ENCODE results near the gene CCSER1. TPM values are rescaled to one million over a fixed set of nuclear protein-coding genes. Genes with fewer than 3 reads are reported as not detected.

CCSER1 gene
- polyA plus RNA-seq, 5 donors: 1.7 to 5.2 (median 2.7) TPM

DNA sequence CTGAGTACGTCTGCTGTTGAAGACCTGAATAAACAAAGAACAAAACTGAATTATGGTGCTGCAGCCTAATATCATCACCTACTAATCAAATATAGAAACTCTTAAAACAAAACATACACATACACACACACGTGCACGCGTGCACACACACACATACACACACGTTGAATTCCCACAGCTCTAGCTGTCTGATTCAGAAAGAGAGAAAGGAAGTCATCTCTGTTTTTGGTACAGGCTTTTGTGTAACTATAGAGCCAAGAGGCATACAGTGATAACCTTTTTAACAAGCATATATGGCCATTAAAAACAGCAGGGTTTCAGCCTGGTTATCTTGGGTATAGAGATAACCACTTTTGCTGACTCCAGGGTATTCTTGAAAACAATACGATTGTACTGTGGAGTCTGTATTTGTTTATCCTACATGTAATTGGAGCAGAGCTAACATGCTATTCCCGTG lies 823.2 kb downstream of the CCSER1 start:
- DNase-seq: no peak

DNA sequence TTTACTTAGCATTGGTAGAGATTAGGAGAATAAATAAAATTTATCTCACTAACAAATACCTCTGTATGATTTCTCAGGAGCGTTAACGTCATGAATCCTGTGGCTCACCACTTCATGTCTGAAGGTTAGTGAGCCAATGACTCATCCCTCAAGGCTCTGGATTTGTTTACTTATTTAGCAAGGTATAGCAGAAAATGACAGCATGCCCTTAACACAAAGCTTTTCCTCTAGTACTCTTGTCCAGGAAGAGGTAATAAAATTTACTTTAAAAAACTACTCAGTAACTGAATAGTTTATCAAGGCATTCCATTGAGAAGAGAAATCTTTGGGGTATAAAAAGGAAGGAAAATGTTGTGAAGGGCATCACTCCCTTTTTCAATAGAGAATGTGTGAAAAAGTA lies 823.8 kb downstream of the CCSER1 start:
- DNase-seq: no peak

DNA sequence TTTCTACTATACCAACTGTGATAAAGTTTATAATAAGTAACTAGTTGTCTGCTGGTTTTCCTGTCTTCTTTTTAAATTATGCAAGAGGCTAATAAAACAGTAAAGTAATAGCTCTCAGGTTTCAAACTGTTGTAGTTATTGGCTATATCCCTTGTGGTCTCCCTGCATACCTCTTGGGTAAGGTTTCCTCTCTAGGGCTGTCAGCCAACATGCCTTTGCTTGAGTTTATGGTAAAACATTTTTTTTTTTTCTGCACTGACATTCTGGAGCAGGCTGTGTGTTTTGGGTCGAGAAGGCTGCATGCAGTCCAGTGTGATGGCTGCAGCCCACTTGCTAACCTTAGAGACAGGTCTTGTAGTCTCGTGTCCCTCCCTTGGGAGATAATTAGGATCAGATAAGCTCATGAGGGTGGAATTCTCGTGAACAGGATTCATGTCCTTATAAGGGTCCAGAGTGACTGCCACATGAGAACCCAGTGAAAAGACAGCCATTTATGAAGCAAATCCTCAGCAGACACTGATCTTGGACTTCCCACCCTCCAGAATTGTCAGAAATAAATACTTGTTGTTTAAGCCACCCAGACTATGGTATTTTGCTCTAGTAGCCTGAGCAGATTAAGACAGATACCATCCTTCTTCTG lies 831.2 kb downstream of the CCSER1 start:
- DNase-seq: no peak

DNA sequence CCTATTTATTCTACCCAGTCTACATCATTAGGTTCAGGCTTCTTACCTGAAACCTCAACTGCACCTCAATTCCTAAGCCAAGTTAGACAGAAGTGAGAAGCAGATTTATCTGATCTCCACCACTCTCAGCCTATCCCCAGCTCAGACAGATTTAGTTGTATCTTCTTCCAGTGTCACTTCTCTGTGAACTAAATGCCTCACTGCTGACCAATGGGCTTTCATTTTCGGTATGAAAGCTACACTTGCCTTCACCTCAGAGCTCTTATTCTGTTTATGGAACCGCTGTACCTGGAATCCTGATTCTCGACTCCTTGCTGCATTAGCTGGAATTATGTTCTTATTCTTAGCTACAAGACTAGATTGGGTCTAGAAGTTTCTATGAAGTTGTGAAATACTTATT lies 833.2 kb downstream of the CCSER1 start:
- DNase-seq: no peak

DNA sequence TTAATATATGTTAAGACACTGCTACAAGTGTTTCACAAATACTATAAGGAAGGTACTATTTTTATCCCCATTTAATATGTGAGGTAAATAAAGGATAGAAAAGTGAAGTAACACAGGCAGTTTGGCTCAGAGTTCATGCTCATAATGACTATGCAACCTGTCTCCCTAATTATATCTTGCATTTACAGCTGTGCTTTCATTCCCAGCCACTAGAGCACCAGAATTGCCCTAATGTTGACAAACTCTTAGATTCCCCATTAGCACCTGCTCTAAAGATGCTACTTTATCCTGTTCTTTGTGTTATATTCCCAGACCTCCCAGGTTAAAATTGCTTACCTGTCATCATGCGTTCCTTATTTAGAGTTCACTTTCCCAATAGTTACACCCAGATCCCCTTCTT lies 833.6 kb downstream of the CCSER1 start:
- no peak for DNase-seq

DNA sequence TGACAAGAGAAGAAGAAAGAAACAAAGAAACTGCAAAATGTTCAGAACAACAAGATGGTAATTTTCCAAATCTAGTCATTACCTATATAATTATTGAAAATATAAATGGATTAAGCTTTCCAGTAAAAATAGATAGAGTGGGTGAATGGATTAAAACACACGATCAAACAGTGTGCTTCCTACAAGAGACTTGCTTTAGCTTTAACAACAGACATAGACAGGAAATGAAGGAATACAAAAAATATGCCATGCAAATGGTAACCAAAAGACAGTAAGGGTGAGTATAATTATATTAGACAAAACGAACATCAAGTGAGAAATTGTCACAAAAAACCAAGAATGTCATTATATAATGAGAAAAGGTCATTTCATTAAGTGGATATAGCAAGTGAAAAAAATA lies 842.8 kb downstream of the CCSER1 start:
- DNase-seq: no peak

DNA sequence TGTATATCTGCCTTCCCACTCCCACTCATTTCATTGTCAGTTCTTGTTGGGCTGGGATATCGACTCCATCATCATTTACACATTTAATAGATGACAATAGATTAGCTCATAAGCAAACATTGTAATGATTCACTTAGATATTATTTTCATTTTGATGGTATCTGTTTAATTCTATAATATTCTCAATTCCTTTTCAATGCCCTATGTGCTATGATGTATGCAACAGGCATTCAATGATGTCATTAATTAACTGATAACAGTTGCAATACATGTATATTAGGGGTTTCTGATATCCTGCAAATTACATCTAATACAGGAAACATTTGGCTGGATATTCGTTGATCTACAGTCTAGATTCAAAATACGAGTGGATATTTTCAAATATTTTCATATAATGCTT lies 850.5 kb downstream of the CCSER1 start:
- DNase-seq: no peak

DNA sequence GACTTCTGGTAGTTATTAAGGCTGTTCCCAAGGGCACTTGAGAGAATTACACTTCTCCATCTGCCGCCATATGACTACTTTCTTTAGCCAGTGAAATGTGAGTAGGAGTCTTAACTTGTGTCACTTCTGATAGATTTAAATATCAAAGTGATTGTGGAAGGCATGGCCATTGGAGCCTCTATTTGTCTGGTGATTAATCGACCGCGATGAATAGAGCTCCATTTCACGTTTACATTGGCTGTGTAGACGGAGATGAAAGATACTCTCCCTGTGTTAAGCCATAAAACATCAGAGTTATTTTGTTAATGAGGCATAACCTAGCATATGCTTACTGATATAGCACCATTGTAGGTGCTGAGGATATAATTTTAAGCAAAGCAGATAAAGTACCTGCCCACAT lies 852.4 kb downstream of the CCSER1 start:
- DNase-seq: no peak

DNA sequence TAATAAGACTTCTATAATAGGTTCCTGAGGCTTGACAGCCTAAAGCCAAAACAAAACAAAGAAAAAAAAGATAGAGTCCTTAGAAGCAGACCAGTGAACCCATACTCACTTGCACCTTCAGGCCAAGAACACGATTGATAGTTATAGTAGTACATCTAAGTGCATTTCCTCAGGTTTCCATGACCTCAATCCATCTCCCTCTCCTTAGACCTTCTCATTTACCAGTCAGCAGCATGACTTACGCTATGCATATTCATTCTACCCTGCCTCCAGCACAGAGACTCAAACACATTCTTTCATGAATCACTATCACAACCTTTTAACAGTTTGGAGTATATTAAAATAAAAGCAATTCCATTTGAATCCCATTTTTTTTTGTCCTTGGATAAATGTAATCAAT lies 855.6 kb downstream of the CCSER1 start:
- DNase-seq: no peak

DNA sequence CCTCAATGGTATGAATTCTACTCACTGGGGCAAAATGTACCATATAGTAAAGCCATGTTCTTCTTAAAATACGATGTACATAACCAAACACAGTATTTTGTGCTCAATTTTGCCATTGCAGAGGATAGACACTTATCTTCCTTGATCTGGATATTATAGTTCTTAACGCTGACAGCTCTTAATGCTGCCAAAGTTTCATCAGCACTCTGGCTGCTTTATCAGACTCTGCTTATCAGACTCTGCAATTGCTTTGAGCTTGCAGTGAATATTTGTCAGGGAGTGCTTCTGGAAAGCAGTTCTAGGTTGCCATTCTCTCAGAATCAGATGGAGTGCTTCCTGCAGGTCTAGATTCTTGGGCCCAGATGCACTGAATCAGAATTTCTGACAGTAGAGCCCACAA lies 863.1 kb downstream of the CCSER1 start:
- no peak for DNase-seq

DNA sequence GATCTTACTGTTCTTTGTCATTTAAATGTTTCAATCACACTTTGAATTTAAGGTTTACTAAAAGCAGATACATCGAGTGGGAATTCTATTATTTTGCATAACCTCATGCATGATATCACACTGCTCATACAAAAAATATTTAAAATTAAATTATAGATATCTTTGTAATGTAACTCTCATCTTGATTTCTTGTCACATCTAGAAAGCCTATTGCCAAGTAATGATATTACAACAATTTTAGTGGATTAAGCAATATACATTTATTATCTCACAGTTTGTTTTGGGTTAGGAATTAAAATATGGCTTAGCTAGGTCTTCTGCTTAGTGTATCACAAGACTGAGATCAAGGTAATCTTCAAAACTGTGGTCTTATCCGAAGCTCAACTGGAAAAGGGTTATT lies 865.0 kb downstream of the CCSER1 start:
- DNase-seq: no peak

DNA sequence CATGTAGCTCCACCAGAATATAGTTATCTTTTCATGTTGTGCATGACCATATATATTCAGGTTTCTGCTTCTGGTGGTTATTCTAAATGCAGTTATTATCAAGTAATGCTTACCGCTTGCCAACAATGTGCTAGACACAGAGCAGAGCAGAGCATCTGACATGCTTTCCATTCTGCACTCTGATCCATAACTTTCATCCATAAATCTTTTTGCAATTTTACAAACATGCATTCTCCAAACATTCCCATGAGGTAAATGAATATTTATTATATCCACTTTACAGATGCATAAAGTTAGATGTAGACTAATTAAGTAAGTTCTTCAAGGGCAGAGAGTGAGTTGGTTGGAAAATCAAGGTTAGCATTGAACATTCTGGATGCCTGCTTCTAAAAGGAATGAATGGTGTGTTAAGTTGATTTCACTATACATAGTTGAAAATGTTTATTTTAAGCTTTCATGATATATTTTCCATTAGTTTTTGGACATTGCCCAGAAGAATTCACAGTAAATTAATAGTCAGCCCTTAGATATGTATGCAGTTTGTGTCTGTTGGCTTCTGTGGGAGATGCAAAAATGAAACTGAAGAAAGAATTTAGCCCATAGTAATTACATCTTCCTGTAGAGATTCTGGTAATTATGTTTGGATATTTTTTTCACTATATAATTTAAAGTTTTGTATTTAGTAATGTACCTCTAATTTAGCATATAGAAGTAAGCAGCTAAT lies 867.8 kb downstream of the CCSER1 start:
- DNase-seq: no peak

DNA sequence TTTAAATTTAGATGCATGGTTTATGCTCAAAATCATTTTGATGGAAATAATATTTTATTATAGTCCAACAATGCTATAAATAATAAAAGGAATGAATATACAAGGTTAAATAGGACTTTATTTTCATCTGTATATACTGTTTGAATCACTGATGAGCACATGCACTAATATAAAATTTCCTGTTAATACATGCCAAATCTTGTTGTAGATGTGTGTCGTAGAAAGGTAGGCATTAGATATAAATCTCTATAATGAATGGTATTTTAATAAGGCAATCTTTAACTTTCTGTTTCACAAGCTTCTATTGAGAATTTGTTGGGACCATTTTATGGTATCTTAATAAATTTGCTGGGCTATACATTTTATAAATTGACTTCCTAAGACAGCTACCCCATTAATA lies 868.8 kb downstream of the CCSER1 start:
- no peak for DNase-seq

DNA sequence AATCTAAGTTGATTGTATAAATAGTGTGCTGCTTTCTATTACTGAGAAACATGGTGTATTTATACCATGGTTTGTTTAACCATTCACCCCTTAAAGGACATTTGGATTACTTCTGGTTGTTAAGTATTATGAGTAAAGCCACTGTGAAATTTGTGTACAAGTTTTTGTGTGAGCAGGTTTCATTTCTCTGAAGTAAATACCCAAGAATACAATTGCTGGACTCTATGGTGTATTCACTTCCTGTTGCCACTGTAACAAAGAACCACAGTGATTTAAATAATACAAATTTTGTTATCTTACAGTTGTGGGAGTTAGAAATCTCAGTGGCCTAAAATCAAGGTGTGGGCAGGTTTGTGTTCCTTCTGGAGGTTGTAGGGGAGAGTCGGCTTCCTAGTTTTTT lies 869.6 kb downstream of the CCSER1 start:
- no peak for DNase-seq

DNA sequence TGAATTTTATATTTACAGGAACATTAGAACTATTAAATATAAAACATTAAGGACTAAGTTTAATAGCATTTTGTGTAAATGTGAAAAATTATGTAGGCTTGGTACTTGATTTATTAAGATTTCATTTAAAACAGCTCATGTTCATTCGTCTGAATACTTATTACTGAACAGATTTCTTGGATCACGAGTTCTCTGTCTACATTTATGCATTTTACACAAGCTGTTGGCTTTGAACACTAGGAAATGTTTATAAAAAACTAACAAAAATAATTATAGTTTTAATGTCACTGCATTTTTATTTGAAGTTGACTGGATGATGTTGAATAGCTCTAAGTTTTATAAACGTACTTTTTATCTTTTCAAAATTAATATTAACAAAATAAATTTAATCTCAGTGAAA lies 888.7 kb downstream of the CCSER1 start:
- DNase-seq: no peak

DNA sequence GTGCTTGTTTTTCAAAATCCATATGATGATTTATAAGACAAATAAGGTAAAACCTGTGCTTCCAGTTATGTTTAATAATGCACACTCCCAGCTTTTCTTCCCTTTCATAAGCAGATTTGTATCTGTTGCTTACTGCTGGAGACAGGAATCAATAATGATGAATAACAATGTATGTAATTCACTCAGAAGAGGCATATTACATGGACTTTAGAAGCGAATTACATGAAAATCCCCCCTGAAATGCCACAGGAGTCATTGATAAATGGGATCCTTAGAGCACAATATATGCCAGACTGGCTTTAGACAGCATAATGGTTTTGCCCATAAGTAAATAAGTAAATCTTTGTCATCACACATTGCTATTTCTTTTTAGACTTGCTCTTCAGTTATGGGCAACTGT lies 892.3 kb downstream of the CCSER1 start:
- no peak for DNase-seq

DNA sequence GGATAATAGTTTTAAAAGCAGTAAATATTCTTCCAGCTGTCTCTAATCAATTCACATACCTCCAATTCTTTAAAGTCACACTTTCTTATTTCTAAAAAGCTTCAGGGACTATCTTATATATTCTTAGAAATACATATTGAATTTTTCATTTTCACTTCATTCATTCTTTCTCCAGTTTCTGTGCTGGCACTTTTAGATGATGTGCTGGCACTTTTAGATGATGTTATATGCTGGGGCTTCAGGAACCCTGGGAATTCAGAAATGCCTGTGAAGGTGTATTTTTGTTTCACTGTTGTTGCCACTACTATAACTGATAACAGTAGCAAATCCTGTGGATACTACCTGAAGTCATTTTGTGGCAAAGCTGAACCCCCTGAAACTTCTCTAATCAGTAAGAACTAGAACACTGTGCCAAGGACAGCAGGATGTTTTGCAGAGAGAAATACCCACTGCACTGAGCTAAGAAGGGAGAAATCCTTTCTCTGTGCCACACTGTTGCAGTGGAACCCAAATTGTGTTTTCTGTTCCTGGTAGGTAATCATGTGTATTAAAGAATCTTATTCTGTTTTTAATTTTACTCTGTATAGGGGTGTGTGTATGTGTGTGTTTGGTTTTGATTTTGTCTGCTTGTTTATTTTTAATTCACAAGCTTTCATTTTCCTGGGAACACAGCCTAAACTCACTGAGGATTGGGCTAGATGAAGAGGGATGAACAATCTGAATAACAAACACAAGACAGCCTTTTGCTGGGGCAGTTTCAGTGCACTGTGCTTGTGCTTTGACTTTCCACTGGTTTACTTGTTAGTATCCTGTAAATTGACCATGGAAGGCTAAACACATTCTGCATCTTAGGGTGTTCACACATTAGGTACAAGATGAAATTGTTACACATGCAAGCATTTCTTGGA lies 898.3 kb downstream of the CCSER1 start:
- peak in 1 of 2 donors; percentile 6 for DNase-seq

DNA sequence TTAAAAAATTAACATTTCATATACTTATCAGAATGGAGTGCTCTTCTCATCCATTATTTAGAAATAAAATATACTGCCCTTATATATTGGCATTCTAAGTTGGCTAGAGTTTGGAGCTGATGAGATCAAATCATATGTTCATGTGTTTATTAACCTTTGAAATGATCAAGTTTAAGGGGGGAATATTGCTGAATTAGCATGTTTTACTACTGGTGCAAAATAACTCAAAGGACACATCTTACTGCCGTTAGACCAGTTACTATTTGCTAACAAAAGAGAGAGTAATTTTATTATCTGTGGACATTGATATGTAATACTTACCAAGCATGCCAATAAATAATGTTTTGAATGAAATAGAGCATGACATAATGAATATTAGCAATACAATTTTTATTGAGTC lies 901.0 kb downstream of the CCSER1 start:
- DNase-seq: no peak

DNA sequence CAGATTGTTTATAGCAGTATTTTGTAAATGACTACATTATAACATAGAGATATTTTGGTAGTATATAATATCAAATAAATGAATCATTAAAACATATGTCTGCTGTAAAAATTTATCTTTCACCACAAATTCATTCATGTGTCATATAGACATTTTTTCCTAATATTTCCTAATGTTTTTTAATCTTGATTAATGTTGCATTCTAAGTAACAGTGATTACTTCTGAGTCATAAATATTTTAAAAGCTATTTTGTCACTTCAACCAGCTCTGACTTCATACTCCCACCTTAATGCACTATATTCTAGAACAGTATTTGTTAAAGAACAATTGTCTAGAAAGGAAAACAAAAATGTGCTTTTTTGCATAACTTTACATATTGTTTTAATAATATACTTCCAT lies 904.6 kb downstream of the CCSER1 start:
- DNase-seq: no peak

DNA sequence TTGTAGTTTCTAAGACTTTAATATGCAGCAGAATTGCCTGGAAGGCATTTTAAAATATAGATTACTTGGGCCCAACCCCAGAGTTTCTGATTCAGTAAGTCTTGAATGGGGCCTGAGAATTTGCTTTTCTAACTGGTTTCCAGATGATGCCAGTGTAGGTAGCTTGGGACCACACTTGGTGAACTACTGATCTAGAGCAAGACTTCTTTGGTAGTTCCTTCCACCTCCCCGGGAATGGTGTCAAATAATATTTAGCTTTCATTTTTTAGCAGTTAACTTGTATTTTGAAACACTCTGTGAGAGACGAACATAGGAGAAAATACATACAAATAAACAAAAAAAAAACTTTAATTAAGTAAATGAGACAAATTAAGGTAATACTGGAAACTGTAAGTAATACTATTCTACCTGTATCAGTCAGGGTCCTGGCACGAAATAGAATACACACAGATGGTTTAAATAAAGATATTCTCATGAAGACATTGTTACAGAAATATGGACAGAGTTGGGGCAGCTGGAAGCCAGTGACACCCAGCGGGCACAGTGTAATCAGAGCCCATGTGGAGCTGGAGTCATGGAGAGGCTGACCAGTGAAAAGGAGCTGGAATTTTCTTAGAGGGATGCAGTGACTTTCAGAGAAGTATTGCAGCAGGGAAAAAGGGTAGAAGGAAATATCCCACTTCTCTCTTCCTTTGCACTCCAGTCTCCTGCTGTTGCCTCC lies 905.7 kb downstream of the CCSER1 start:
- no peak for DNase-seq

DNA sequence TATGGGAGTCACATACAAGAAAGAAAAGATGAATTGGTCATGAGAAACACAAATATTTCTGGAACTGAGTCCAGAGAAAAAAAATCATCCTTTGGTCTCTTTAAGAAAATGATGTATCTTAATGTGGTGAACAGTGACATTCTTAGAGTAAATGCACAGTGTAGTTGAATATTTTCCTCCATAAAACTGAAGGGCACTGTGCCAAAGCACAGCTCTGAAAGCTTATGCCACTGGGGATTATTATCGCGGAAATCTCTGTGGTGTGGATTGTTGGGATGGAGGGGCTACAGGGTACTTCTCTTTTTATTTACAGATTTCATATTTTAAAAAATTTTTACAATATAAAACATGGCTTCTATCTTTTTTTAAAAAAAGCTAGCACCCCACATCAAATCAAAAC lies 908.1 kb downstream of the CCSER1 start:
- no peak for DNase-seq

DNA sequence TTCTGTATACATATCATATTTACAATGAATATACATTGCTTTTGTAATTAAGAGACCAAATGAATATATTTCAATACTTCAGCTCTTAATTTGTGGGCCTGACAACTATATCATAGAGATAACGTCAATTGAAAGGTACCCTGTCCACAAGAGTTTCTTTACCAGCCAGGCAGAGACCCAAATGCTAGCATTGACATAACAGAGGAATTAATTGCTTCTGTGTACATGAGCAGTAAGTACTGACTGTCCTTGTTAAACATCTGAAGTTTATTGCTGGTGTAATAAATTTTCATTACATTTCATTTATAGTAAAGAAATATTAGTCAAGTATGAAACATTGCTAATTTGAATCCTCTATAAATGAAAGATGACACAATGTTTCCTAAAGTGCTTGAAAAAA lies 910.8 kb downstream of the CCSER1 start:
- no peak for DNase-seq

All from right lung (tissue), 5 donors.